Activated T-helper 1 cell treated with anti-CD3 and anti-CD28 coated beads, Interleukin-12 subunit alpha, Interleukin-12 subunit beta, Interleukin-2, Interleukin-4 antibody, amounts not matched to agents 30 ng/mL and 10 ng/mL and 1 ng/mL, durations not matched to agents 14 hours and 24 hours and 36 hours (primary cell): ENCODE results near the gene XPR1. TPM values are rescaled to one million over a fixed set of nuclear protein-coding genes. Genes with fewer than 3 reads are reported as not detected.
A peak's percentile ranks its signal among the peaks of the same experiment; 100 is the strongest.

Experiments
- DNase-seq: peaks from one replicate; pipeline ENCODE4 v3.0.0; 2021; ENCODE audit warnings: low spot score
- H3K27ac Mint-ChIP-seq: one replicate; pipeline ENCODE4 v1.8.0; 2021; ENCODE audit warnings: mild to moderate bottlenecking, mixed read lengths
- H3K27me3 Mint-ChIP-seq: one replicate; pipeline ENCODE4 v1.8.0; 2022; ENCODE audit warnings: mild to moderate bottlenecking, moderate library complexity, mixed read lengths; ENCODE audit not compliant: insufficient read depth
- H3K36me3 Mint-ChIP-seq: one replicate; pipeline ENCODE4 v1.8.0; 2021; ENCODE audit warnings: low read depth, mixed read lengths
- H3K4me1 Mint-ChIP-seq: one replicate; pipeline ENCODE4 v1.8.0; 2021; ENCODE audit warnings: low read depth, mixed read lengths
- H3K4me3 Mint-ChIP-seq: one replicate; pipeline ENCODE4 v1.8.0; 2021; ENCODE audit warnings: mild to moderate bottlenecking, moderate library complexity, mixed read lengths
- H3K9me3 Mint-ChIP-seq: one replicate; pipeline ENCODE4 v1.8.0; 2021; ENCODE audit warnings: mixed read lengths
- intact Hi-C: fragments of 100-400 bp; cut with micrococcal nuclease; formaldehyde crosslinking; loops from one replicate; pipeline ENCODE4 v1.15.1; 2024
- total RNA-seq: library from RNA; stranded (reverse); gene quantifications from 2 replicates; pipeline ENCODE4 v1.2.3, GENCODE V29; 2022

The XPR1 gene
- total RNA-seq, 1 donor from 2014 or later: 21.2 TPM

DNA sequence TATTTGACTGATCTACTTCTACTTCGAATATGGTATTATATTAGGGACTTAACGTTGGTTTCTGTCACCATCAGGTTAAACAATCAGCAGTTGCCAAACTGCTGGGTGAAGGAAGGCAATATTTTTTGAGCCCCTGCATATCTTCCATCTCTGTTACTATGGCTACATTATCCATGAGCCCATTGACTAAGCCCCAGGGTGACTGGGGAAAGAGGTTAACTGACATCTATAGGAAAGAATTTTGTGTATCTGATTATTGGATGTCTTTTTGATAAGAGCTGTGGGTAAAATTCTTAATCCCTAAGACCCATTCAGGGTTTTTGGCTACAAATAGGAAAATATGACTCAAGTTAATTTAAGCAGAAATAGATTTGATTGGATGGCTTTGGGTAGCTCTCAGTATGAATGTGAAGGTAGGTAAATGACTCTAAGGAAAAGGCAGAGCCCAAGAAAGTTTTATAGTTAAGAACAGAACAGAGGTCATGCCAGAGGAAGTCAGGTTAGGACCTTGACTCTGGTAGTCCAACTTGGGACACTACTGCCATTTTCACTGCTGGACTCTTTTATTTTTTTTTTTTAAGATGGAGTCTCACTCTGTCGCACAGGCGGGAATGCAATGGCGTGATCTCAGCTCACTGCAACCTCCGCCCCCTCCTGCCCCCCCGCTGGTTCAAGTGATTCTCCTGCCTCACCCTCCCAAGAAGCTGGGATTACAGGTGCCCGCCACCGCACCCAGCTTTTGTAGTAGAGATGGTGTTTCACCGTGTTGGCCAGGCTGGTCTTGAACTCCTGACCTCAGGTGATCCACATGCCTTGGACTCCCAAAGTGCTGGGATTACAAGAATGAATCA lies 8.9 kb upstream of the XPR1 start:
- Mint-ChIP-seq H3K27ac (no peak overlapping the region), H3K4me3 (no peak overlapping the region), H3K27me3 (peaks cover 16% of the 10 kb centered on the region), H3K4me1 (no peaks in the 10 kb centered on the region), H3K9me3 (no peaks in the 10 kb centered on the region), H3K36me3 (no peaks in the 10 kb centered on the region)
- DNase-seq: no peak
- intact Hi-C loops: loop anchor here (2.0 kb wide), 1 partner anchor 50 kb away; no protein-coding TSS in a partner anchor

DNA sequence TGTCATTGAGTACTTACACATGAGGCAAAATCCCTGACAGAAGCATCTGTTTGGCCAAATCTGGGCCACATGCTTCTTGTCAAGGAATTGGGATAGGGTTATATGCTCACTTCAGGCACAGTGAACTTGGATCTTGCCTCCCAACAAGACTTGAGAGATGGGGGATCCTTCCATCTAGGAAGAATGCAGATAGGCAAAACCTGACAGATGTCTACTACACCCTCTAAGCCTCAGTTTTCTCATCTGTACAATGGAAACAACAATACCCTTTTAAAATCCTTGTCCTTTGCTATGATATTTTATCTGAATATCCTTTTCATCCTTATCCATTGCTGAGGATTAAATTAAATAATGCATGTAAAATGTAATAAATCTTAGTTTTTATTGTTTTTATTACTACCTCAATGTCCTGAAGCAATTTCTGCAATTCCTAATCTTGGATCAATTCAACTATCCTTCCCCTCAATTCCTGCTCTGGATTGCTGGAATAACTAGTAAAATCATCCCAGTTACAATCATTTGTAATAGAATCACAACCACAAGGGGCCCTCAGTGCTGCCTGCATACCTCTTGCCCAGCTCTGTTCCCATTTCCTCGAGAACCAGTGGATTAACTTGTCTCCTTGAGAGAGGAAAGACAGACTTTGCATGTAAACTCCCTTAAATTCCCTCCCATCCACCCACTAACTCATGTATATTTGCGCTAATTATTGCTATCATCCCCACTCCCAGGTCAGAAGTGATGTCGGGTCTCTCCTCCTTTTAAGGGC lies 8.1 kb upstream of the XPR1 start:
- intact Hi-C loops: loop anchor here (2.0 kb wide), 1 partner anchor 51 kb away; no protein-coding TSS in a partner anchor
- peaks cover 16% of the 10 kb centered on the region for H3K27me3 Mint-ChIP-seq
- no peak for DNase-seq

DNA sequence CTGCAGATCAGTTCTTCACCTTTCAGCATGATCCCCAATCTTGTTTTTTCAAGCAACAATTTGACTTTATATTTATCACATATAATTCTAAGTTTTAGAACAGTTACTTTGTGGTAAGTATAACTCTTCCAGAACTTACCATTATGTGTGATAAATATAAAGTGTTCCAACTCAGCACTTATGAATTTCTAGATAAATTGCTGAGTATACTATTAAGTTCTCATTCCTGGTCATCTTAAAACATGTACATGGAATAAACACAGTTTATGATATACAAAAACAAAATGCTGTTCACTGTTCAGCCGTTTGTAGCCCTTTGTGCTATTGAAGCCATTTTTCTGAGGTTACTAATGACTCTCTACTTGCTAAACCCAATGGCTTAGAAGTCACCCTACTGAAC lies 5.1 kb upstream of the XPR1 start:
- no peak for DNase-seq
- Mint-ChIP-seq H3K27ac (no peak overlapping the region), H3K36me3 (no peaks in the 10 kb centered on the region), H3K4me3 (no peak overlapping the region), H3K4me1 (peaks cover 7% of the 10 kb centered on the region), H3K9me3 (no peaks in the 10 kb centered on the region), H3K27me3 (peaks cover 16% of the 10 kb centered on the region)
- intact Hi-C loops: no loop called here

More for the DNA sequence above, 8.1 kb upstream of the XPR1 start:
- Mint-ChIP-seq H3K4me1 (no peaks in the 10 kb centered on the region), H3K27ac (no peak overlapping the region), H3K4me3 (no peak overlapping the region), H3K9me3 (no peaks in the 10 kb centered on the region), H3K36me3 (no peaks in the 10 kb centered on the region)

DNA sequence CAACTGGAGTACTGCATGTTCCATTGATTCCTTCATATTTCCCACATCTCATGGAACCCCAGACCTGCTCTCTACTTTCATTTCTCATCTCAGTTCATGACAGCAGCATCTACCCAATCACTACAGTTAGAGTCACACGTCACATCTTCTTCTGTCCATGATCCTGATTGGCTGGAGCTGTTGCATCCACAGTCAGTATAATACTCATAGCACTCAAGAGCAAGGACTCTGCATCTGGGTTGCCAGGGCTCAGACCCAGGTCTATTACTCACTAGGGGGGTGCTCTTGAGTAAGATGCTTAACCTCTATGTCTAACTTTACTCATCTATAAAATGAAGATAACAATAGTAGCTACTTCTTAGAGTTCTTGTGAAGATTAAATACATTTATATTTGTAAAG lies 4.4 kb upstream of the XPR1 start:
- H3K4me1 Mint-ChIP-seq: peaks cover 8% of the 10 kb centered on the region

DNA sequence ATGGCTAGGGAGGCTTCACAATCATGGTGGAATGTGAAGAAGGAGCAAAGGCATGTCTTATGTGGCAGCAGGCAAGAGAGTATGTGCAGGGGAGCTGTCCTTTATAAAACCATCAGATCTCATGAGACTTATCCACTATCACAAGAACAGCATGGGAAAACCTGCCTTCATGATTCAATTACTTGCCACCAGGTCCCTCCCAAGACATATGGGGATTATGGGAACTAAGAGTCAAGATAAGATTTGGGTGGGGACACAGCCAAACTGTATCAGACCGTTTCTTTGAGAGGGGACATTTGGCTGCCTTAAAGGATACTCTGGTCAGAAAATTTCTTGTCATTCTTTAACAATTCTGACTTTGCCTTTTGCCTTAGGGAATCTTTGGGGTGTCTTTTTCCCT lies 3.2 kb upstream of the XPR1 start:
- Mint-ChIP-seq H3K27ac (no peak overlapping the region), H3K9me3 (no peaks in the 10 kb centered on the region), H3K4me1 (peaks cover 8% of the 10 kb centered on the region), H3K27me3 (peaks cover 13% of the 10 kb centered on the region), H3K4me3 (no peak overlapping the region), H3K36me3 (no peaks in the 10 kb centered on the region)
- DNase-seq: no peak
- intact Hi-C loops: no loop called here

More for the DNA sequence above, 4.4 kb upstream of the XPR1 start:
- Mint-ChIP-seq H3K27me3 (peaks cover 13% of the 10 kb centered on the region), H3K4me3 (no peak overlapping the region), H3K27ac (no peak overlapping the region), H3K9me3 (no peaks in the 10 kb centered on the region), H3K36me3 (no peaks in the 10 kb centered on the region)
- DNase-seq: no peak
- intact Hi-C loops: no loop called here

DNA sequence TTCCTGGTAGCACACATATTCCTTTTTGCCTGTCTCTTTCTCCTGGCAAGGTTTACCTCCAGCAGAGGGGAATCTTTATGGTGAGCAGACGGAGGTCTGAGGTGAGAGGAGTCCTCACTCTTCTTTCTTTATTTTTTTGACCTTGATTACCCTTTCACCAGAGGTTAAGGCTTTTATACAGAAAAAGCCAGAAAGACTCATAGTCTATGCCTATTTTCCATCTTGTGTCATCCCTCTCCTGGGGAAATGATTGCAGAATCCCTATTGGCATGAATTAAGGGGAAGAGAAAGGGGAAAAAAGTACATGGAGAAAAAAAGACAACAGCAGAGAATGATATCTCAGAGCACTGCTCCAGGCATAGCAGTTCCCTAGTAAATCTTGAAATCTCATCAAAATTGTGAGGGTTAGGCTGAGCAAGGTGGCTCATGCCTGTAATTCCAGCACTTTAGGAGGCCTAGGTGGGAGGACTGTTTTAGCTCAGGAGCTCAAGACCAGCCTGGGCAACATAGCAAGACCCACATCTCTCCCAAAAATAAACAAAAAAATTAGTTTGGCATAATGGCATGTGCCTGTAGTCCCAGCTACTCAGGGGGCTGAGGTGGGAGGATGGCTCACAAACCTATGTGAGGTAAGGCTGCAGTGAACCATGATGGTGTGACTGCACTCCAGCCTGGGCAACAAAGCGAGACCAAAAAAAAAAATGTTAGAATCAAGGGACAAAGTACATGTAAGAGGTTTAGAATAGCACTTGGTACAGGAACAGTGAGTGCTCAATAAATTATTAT lies 1.2 kb upstream of the XPR1 start:
- H3K27me3 Mint-ChIP-seq: peaks cover 9% of the 10 kb centered on the region
- H3K4me3 Mint-ChIP-seq: no peak overlapping the region
- no peaks in the 10 kb centered on the region for H3K36me3 Mint-ChIP-seq
- no peak for DNase-seq
- H3K4me1 Mint-ChIP-seq: peaks cover 8% of the 10 kb centered on the region
- H3K9me3 Mint-ChIP-seq: no peaks in the 10 kb centered on the region
- H3K27ac Mint-ChIP-seq: no peak overlapping the region
- intact Hi-C loops: loop anchor here (1.0 to 5.0 kb wide), 10 partner anchors 45 to 1503 kb away; partner anchors contain the start of genes ACBD6 and QSOX1

DNA sequence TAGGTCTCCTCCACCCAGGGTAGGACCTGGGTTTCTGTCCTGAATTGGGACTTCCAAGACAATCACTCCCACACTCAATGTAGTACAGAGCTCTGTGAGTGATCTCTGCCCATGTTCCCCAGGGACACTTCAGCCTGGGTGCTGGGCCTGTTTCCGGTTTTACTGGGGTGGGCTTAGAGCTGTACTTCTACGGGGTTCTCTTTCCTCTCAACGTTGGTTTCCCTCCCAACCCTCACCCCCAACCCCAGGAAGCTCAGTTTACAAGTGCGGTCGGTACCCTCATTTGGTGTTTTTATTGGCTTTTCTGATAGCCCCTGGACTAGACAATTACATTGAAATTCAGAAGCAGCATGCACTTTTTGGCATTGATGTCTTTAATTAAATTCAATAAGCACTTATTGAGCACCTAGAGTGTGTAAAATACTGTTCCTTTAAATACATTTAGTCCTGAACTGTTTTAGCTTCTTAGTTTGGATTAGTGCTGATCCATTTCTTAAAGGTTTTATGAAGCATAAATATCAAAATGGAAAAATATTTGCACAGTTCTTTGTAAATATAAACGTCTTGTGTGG lies 542 bp upstream of the XPR1 start:
- intact Hi-C loops: loop anchor here (1.0 to 5.0 kb wide), 10 partner anchors 46 to 1504 kb away; partner anchors contain the start of genes ACBD6 and QSOX1
- peak overlapping the region; percentile 87 for H3K27ac Mint-ChIP-seq
- peak overlapping the region; percentile 87 for H3K4me3 Mint-ChIP-seq
- no peak for DNase-seq
- no peaks in the 10 kb centered on the region for H3K9me3 Mint-ChIP-seq
- H3K36me3 Mint-ChIP-seq: no peaks in the 10 kb centered on the region
- H3K4me1 Mint-ChIP-seq: peaks cover 8% of the 10 kb centered on the region
- H3K27me3 Mint-ChIP-seq: peaks cover 5% of the 10 kb centered on the region

DNA sequence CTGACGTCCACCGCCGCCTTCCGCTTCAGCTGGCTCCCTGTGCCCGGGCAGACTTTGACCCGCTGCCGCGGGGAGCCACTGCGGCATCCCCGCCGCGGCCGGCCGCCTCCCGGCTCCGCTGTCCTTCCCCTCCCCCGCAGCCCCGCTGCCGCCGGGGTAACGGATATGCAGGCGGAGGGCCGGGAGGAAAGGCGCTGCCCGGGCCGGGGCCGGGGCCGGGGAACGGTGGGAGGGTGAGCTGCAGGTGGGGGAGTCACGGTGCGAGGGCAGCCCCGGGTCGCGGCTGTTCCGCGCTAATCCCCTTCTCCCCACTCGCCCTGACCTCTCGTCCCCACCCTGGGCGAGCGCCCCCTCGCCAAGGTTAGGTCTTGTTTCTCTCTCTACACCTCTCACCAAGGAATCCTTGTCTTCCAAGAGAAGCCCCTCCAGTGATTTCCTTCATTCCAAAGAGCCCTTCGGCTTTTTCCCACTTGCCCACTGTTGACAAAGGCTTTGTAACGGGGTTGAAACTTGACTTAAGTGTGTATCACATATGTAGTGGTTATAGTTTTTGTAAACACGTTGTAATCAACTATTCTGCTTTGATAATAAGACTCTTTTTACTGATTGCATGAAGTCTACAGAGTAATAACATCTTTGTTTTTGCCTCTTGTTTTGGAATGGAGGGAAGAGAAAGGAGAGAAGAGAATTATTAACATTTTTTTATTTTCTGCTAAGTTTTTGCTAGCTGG lies 669 bp downstream of the XPR1 start:
- DNase-seq: peak; percentile 58
- Mint-ChIP-seq H3K27me3 (peaks cover under 1% of the 10 kb centered on the region), H3K4me3 (peak overlapping the region; percentile 87), H3K36me3 (no peaks in the 10 kb centered on the region), H3K4me1 (peaks cover 8% of the 10 kb centered on the region), H3K9me3 (no peaks in the 10 kb centered on the region), H3K27ac (peak overlapping the region; percentile 87)
- intact Hi-C loops: loop anchor here (1.0 to 5.0 kb wide), 8 partner anchors 100 to 1505 kb away; partner anchors contain the start of gene CEP350

DNA sequence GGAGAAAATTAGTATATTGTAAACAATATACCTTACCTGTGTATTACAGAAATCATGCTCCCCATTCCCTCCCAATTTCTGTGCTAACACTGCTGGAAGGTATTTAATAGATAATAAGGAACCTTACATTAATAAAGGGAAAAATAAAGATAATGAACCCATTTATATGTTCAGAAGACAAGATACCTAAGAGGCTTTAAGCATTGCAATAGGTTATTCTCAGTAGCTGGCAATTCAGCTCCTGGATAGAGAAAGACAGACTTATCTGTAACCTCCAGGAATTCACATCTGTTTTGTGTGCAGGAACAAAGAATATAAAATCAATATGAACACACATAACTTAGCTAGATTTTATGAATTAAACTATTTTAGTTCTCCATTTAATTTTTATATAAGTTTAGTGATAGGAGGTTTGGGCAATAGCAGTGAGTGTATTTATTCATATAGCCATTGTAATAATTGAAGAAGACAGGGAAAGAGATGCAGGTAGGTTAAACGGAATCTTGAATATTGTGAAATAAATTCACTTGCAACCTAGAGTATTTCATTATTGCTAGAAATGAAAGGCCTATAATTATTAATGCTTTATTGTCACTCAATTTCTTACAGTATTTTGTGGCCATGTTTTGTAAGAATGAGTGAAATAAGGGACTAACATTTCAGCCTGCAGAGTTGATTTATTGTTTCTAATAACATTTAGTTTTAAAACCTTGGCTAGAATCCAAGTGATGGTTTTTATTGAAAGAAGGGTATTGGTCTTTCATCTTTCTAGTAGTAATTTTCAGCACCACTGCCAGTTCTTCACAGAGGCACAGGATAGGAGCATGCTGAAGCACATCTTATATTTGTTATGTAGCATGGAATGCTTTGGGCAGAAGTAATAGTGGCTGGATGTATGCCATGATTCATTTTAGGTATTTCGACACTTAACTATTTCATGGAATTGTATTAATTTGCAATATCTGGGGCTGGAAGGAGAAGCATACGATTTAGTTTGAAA lies 1.5 kb downstream of the XPR1 start:
- no peak overlapping the region for H3K27ac Mint-ChIP-seq
- intact Hi-C loops: loop anchor here (2.0 to 5.0 kb wide), 6 partner anchors 101 to 1506 kb away; no protein-coding TSS in a partner anchor
- H3K36me3 Mint-ChIP-seq: no peaks in the 10 kb centered on the region
- H3K9me3 Mint-ChIP-seq: no peaks in the 10 kb centered on the region
- H3K4me3 Mint-ChIP-seq: no peak overlapping the region
- no peak for DNase-seq
- no peaks in the 10 kb centered on the region for H3K27me3 Mint-ChIP-seq
- peaks cover 8% of the 10 kb centered on the region for H3K4me1 Mint-ChIP-seq

DNA sequence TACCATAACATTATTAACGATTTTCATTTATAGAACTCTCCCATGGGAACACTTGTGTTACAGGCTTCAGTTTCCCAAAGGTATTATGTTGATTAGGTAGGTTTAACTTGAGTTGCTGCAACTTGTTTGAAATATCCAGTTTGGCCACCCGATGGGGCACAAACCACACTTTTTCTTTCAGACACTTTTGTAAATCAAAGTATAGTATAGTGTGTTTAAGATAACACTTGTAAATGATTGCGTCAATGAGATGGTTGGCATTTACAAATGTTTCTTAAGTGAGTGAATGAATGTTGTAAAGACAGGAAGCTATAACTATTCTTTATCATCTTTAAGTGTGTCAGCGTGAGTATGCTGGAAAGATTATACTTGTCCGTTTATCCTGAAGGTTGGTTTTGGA lies 4.3 kb downstream of the XPR1 start:
- Mint-ChIP-seq H3K27ac (no peak overlapping the region), H3K27me3 (no peaks in the 10 kb centered on the region), H3K36me3 (no peaks in the 10 kb centered on the region)

DNA sequence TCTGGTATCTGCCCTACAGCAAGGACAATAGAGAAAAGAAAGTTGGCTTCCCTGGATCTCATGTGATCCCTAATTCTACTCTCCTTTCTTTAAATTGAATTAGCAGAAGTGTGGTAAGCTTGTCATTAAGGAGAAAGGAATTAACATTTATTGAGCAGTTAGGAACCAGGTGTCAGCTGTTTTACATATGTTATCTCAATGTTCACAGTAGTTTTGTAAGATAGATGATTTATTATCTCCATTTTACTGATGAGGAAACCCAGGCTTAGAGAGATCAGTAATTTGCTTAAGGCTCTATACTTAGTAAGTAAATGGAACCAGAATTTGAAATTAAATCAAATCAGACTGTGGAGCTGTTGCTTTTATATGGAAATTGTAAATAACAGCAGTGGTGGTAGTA lies 8.0 kb downstream of the XPR1 start:
- Mint-ChIP-seq H3K4me1 (no peaks in the 10 kb centered on the region), H3K4me3 (no peak overlapping the region), H3K36me3 (no peaks in the 10 kb centered on the region), H3K27me3 (no peaks in the 10 kb centered on the region), H3K27ac (no peak overlapping the region), H3K9me3 (no peaks in the 10 kb centered on the region)
- no peak for DNase-seq
- intact Hi-C loops: no loop called here

More for the DNA sequence above, 4.3 kb downstream of the XPR1 start:
- intact Hi-C loops: no loop called here
- H3K9me3 Mint-ChIP-seq: no peaks in the 10 kb centered on the region
- H3K4me1 Mint-ChIP-seq: peaks cover 6% of the 10 kb centered on the region
- no peak for DNase-seq
- no peak overlapping the region for H3K4me3 Mint-ChIP-seq
